SK-N-SH treated with all-trans-retinoic acid at 6 μM for 48 hours (cell line): ENCODE data around the gene TUT4.

ENCODE experiments used
- ATAC-seq: fragments of 200-7000 bp; cut with Tn5 transposase; 3 replicates; pipeline ENCODE4 v1.9.1; 2020; ENCODE audit warnings: mild to moderate bottlenecking, moderate library complexity
- ARNTL ChIP-seq: fragments of 450-650 bp; formaldehyde crosslinking; IDR thresholded peaks from 2 replicates; pipeline ENCODE4 v1.5.0; 2020; ENCODE audit warnings: low read depth, mild to moderate bottlenecking, moderate library complexity, borderline replicate concordance
- BACH2 ChIP-seq: fragments of 250-450 bp; sonication (Bioruptor Pico); IDR thresholded peaks from 2 replicates; pipeline ENCODE4 v1.9.0; 2021; ENCODE audit warnings: mild to moderate bottlenecking, borderline replicate concordance
- CREB5 ChIP-seq: fragments of 250-450 bp; sonication (Bioruptor Pico); IDR thresholded peaks from 2 replicates; pipeline ENCODE4 v1.5.1; 2020; ENCODE audit warnings: low read depth, mild to moderate bottlenecking, moderate library complexity
- CSDC2 ChIP-seq: fragments of 250-450 bp; sonication (Bioruptor Pico); IDR thresholded peaks from 2 replicates; pipeline ENCODE4 v1.5.0; 2020; ENCODE audit warnings: mild to moderate bottlenecking, moderate library complexity
- CSRNP3 ChIP-seq: fragments of 250-450 bp; sonication (Bioruptor Pico); IDR thresholded peaks from 2 replicates; pipeline ENCODE4 v1.5.1; 2021; ENCODE audit warnings: mild to moderate bottlenecking, moderate library complexity
- ESRRG ChIP-seq: fragments of 250-450 bp; sonication (Bioruptor Pico); IDR thresholded peaks from 2 replicates; pipeline ENCODE4 v1.6.1; 2021; ENCODE audit warnings: mild to moderate bottlenecking
- GLIS3 ChIP-seq: fragments of 250-450 bp; sonication (Bioruptor Pico); IDR thresholded peaks from 2 replicates; pipeline ENCODE4 v1.5.0; 2020; ENCODE audit warnings: mild to moderate bottlenecking, moderate library complexity
- ISL1 ChIP-seq: fragments of 250-450 bp; sonication (Bioruptor Pico); IDR thresholded peaks from 2 replicates; pipeline ENCODE4 v2.1.2; 2022; ENCODE audit warnings: mild to moderate bottlenecking, moderate library complexity
- OSR1 ChIP-seq: fragments of 250-450 bp; sonication (Bioruptor Pico); IDR thresholded peaks from 2 replicates; pipeline ENCODE4 v1.8.0; 2022; ENCODE audit warnings: moderate library complexity, mild to moderate bottlenecking, inconsistent platforms
- POU6F1 ChIP-seq: fragments of 250-450 bp; sonication (Bioruptor Pico); IDR thresholded peaks from 2 replicates; pipeline ENCODE4 v1.8.0; 2021; ENCODE audit warnings: low read depth, mild to moderate bottlenecking, moderate library complexity, borderline replicate concordance
- PPARA ChIP-seq: fragments of 250-450 bp; sonication (Bioruptor Pico); IDR thresholded peaks from 2 replicates; pipeline ENCODE4 v1.5.0; 2020; ENCODE audit warnings: mild to moderate bottlenecking, borderline replicate concordance
- RARB ChIP-seq: fragments of 250-450 bp; sonication (Bioruptor Pico); IDR thresholded peaks from 2 replicates; pipeline ENCODE4 v1.8.0; 2021; ENCODE audit warnings: mild to moderate bottlenecking, moderate library complexity
- SNAI2 ChIP-seq: fragments of 250-450 bp; sonication (Bioruptor Pico); IDR thresholded peaks from 2 replicates; pipeline ENCODE4 v1.5.0; 2020; ENCODE audit warnings: mild to moderate bottlenecking, moderate library complexity
- TOX ChIP-seq: fragments of 250-450 bp; sonication (Bioruptor Pico); IDR thresholded peaks from 2 replicates; pipeline ENCODE4 v1.8.0; 2021; ENCODE audit warnings: mild to moderate bottlenecking, moderate library complexity, borderline replicate concordance
- TSHZ2 ChIP-seq: fragments of 250-450 bp; sonication (Bioruptor Pico); IDR thresholded peaks from 2 replicates; pipeline ENCODE4 v1.5.0; 2020; ENCODE audit warnings: mild to moderate bottlenecking, moderate library complexity
- ZC3H10 ChIP-seq: fragments of 250-450 bp; sonication (Bioruptor Pico); IDR thresholded peaks from 2 replicates; pipeline ENCODE4 v1.5.1; 2021; ENCODE audit warnings: mild to moderate bottlenecking, moderate library complexity
- ZFP3 ChIP-seq: fragments of 250-450 bp; sonication (Bioruptor Pico); IDR thresholded peaks from 2 replicates; pipeline ENCODE4 v1.5.0; 2020; ENCODE audit warnings: mild to moderate bottlenecking, moderate library complexity
- ZFP30 ChIP-seq: fragments of 450-650 bp; formaldehyde crosslinking; IDR thresholded peaks from 2 replicates; pipeline ENCODE4 v1.5.0; 2022; ENCODE audit warnings: mild to moderate bottlenecking, moderate library complexity
- ZNF565 ChIP-seq: fragments of 450-650 bp; formaldehyde crosslinking; conservative IDR thresholded peaks from 2 replicates; pipeline ENCODE4 v1.5.0; 2020; ENCODE audit warnings: low read depth, mild to moderate bottlenecking, moderate library complexity
- ZNF70 ChIP-seq: fragments of 450-650 bp; formaldehyde crosslinking; IDR thresholded peaks from 2 replicates; pipeline ENCODE4 v1.5.0; 2020; ENCODE audit warnings: mild to moderate bottlenecking, moderate library complexity
- ZNF8 ChIP-seq: fragments of 450-650 bp; formaldehyde crosslinking; IDR thresholded peaks from 2 replicates; pipeline ENCODE4 v1.5.0; 2020; ENCODE audit warnings: mild to moderate bottlenecking, moderate library complexity
- TF ChIP-seq, protein P1 (sequence below): fragments of 250-450 bp; sonication (Bioruptor Pico); IDR thresholded peaks from 2 replicates; pipeline ENCODE4 v1.8.0; 2020; ENCODE audit warnings: mild to moderate bottlenecking, moderate library complexity, borderline replicate concordance

TUT4 gene

GRCh38 chr1:52436817-52437216 lies 116.1 kb downstream of the TUT4 start:
- TF ChIP-seq TSHZ2 (no peak), OSR1 (CRISPR knock-in tag) (no peak), SNAI2 (CRISPR knock-in tag) (no peak), TOX (no peak), ESRRG (CRISPR knock-in tag) (no peak), ISL1 (CRISPR knock-in tag) (no peak), GLIS3 (CRISPR knock-in tag) (no peak), ZNF70 (CRISPR knock-in tag) (no peak), ZNF565 (CRISPR knock-in tag) (no peak), ARNTL (CRISPR knock-in tag) (no peak), ZFP30 (CRISPR knock-in tag) (no peak), RARB (CRISPR knock-in tag) (no peak), ZC3H10 (CRISPR knock-in tag) (no peak), ZFP3 (CRISPR knock-in tag) (no peak), CSRNP3 (CRISPR knock-in tag) (no peak), ZNF8 (CRISPR knock-in tag) (no peak), CSDC2 (CRISPR knock-in tag) (no peak), CREB5 (CRISPR knock-in tag) (no peak)
- TF ChIP-seq, protein P1, sequence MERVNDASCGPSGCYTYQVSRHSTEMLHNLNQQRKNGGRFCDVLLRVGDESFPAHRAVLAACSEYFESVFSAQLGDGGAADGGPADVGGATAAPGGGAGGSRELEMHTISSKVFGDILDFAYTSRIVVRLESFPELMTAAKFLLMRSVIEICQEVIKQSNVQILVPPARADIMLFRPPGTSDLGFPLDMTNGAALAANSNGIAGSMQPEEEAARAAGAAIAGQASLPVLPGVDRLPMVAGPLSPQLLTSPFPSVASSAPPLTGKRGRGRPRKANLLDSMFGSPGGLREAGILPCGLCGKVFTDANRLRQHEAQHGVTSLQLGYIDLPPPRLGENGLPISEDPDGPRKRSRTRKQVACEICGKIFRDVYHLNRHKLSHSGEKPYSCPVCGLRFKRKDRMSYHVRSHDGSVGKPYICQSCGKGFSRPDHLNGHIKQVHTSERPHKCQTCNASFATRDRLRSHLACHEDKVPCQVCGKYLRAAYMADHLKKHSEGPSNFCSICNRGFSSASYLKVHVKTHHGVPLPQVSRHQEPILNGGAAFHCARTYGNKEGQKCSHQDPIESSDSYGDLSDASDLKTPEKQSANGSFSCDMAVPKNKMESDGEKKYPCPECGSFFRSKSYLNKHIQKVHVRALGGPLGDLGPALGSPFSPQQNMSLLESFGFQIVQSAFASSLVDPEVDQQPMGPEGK (CRISPR knock-in tag): no peak
- TF ChIP-seq, all 23 proteins: peak for 0

GRCh38 chr1:52435650-52436049 lies 117.2 kb downstream of the TUT4 start:
- no peak for ATAC-seq
- TF ChIP-seq POU6F1 (CRISPR knock-in tag): no peak
- no peak for TF ChIP-seq SNAI2 (CRISPR knock-in tag)
- no peak for TF ChIP-seq ISL1 (CRISPR knock-in tag)
- TF ChIP-seq, protein P1 (CRISPR knock-in tag): no peak
- no peak for TF ChIP-seq BACH2
- TF ChIP-seq CSRNP3 (CRISPR knock-in tag): no peak
- TF ChIP-seq CSDC2 (CRISPR knock-in tag): no peak
- no peak for TF ChIP-seq RARB (CRISPR knock-in tag)
- no peak for TF ChIP-seq ZFP3 (CRISPR knock-in tag)
- TF ChIP-seq TSHZ2: no peak
- no peak for TF ChIP-seq ZNF70 (CRISPR knock-in tag)
- no peak for TF ChIP-seq ESRRG (CRISPR knock-in tag)
- no peak for TF ChIP-seq ZC3H10 (CRISPR knock-in tag)
- TF ChIP-seq ZNF565 (CRISPR knock-in tag): no peak
- TF ChIP-seq ZNF8 (CRISPR knock-in tag): no peak
- TF ChIP-seq TOX: no peak
- no peak for TF ChIP-seq PPARA (CRISPR knock-in tag)
- TF ChIP-seq, all 23 proteins: peak for 0

More at GRCh38 chr1:52436817-52437216, 116.1 kb downstream of the TUT4 start:
- ATAC-seq: no peak
